NOMO-1 treated with DMSO at 0.1 percent for 48 hours (cell line): ENCODE measurements around the gene DCBLD1.

Source experiments
- DNase-seq: peaks from one replicate; lab custom pipeline; 2025; ENCODE audit not compliant: unreplicated experiment; lab: John Stamatoyannopoulos, UW

The DCBLD1 gene

DNA sequence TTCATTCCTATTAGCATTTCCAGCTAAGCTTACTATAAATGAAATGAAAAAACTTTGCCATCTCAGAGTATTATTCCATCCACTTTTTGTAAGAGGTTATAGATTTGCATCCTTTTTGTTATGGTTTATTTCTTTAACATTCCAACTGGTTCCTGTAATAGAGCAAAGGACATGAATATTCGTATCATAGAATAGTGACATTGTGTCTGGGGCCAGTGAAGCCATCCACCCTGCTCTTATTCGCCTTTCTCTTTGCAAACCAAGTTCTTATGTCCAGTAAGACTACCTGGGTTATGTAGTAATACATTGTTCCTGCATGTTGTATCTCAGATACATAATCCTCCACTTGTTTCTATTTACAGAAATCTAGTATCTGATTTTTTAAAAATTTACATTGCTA lies 43.1 kb downstream of the DCBLD1 start:
- DNase-seq, result no peak

DNA sequence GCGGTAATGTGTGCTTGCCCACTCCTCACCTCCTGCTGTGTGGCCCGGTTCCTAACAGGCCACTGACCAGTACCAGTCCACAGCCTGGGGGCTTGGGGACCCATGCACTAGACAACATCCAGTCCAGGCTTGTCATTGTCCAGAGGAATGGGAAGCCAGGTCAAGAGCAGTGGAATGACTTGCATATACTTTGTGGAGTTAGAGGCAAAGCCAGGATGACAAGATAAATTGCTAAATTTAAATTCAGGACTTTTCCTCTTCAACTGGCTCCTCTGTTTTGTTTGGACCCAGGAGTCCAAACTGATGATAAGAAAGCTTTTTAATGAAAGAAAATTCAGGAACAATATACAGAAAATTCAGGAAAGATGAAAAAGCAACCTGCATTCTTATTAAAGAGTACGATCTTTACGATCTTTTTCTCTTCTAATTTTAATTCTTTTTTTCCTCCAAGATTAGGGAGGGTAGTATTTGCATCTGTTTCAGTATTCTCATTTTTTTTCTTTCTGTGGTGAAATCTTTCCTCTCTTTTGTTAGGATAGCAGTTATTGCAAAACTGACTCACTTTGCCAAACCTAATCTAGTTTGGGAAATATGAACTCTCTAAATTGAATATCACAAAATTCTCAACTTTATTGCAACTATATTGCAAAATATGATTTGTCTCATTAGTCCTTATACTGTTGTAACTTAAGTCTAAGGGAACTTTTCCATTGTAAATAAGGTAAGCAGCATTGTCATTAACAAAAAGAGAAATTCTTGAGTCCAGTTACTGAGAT lies 48.2 kb downstream of the DCBLD1 start:
- DNase-seq, result no peak

DNA sequence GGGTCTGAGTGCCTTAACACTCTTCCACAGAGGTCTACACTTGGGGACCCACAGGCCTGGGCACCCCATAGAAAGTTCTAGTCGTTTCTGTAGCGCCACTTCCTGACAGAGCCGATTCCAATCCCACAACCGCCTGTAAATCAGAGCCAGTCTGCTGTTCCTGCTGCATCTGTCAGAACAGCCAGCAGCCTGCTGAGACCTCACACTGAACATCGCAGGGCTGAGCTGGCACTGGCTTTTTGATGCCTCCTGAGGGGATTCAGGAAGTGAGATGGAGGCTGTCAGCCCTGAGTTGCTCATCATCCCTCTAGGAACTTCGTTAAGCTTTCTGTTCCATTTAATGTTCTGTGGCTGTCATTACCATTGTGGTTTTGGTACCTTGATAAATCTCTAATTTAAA lies 48.9 kb downstream of the DCBLD1 start:
- no peak for DNase-seq

DNA sequence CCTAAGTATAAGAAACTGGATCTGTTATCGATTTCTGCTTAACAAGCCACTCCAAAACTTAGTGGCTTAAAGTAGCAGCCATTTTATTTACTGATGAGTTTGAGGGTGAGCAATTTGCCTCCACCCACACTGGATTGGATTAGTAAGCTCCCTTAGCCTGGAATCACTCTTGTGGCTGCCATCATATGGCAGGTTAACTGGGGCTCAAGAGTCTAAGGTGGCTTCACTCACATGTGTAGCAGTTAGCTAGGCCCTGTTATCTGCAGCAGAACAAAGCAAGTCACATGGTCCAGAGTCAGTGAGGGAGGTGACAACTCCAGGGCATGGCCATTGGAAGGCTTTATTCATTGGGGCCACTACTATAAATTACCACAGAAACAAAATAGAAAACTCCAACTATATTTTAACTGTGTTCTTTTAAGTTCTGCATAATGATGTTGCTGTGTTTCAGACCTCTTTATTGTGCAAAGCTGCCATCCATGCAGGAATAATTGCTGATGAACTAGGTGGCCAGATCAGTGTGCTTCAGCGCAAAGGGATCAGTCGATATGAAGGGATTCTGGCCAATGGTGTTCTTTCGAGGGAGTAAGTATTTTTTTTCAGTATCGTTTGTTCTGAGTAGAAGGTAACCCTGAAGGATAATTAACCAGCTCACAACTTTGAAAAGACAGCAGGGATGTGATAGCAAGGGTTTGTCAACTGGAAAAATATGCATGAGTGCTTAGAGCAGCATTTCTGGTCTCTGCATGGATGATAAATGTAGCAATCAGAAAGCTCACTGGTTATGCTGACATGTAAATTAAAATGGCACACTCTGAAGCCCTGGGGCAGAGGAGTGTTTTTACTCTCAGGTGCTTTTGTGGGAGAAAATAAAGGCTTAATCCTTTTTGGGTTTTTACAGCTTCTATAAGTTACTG lies 49.6 kb downstream of the DCBLD1 start:
- DNase-seq, result no peak

DNA sequence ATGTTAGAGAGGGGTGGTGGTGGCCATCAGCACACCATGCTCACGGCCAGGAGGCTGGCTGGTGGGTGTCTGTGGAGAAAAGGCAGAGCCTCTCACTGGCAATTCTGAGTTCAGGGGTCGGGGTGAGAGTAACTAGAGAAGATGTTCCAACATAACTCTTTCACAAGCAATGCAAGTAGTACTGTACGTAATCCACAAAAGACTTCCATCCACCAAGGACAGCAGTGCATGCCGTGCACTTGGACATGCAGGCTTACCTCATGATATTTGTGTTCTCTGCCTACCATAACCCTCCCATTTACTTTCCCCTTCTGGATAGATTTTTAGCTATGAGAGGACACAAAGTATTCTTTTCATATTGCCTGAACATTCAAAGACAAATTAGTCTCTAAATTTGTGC lies 51.3 kb downstream of the DCBLD1 start:
- no peak for DNase-seq

DNA sequence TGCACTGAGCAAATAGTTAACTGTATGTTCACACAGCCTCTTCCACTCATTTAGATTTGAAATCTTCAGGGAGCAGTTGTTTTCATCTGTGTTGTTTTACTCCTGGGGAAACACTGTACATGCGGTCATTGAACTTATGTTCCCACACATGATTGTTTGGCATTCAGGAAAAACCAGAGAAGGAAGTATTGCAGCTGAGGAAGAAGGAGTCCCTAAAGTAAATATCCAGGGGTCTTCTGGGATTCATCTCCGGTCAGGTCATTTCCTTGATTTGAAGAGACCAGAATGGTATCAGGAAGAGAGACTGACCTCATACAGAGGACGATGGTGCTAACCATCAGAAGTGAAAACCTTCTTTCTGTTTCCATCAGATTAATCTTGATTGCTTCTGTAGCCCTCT lies 52.5 kb downstream of the DCBLD1 start:
- no peak for DNase-seq

DNA sequence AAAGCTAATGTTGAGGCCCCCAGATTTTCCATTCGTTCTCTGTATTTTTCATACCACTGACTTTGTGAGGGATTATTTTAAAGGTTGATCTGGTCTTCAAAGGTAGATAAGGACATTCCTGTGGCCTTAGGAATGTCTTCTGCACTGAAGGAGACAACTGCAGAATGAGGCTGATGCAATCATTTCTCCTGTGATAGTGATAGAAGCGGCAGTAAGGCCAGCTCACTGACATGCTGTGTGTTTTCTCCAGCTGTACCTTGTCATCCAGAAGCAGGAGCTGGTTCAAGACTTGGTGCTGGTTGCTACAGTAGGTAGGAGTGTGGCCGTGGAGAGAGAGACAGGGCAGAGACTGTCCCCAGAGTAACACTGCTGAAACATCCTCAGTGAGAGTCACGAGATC lies 53.8 kb downstream of the DCBLD1 start:
- DNase-seq, result no peak

DNA sequence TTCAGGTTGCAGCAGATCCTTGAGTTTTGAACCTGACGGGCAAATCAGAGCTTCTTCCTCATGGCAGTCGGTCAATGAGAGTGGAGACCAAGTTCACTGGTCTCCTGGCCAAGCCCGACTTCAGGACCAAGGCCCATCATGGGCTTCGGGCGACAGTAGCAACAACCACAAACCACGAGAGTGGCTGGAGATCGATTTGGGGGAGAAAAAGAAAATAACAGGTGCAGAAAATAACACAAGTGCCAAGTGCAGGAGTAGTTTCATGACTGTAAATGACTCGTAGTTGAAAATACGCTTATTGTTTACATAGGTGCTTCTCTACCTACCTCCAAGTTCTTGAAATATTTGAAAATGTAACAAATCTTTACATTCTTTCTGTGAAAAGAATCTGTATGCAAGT lies 56.1 kb downstream of the DCBLD1 start:
- DNase-seq, result no peak

DNA sequence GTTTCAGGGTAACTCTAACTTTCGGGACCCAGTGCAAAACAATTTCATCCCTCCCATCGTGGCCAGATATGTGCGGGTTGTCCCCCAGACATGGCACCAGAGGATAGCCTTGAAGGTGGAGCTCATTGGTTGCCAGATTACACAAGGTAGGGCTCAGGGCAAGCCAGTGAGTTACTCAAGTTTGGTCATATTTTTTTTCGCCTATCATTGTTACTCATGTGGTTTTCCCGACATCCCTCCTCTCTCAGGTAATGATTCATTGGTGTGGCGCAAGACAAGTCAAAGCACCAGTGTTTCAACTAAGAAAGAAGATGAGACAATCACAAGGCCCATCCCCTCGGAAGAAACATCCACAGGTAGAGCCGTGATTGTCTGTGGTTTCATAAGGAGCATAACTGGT lies 58.2 kb downstream of the DCBLD1 start:
- DNase-seq, result no peak

DNA sequence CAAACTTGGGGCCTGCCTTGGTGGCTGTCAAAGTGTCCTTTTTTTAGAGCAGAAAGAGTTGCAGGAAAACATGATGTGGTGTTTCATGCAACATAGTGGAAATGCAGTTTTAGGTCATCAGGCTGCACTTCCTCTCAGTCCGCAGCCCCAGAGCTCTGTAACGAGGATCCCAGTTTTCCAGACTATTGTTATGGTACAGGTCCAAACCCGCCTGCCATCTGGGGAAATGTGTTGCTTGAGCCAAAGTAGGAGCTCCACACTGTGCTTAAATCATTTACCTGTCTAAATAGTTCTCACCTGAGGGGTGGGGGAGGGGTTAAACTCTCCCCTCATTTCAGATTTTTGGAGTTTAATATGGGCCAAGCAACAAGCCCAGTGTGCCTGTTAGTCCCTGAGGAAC lies 60.0 kb downstream of the DCBLD1 start:
- no peak for DNase-seq

DNA sequence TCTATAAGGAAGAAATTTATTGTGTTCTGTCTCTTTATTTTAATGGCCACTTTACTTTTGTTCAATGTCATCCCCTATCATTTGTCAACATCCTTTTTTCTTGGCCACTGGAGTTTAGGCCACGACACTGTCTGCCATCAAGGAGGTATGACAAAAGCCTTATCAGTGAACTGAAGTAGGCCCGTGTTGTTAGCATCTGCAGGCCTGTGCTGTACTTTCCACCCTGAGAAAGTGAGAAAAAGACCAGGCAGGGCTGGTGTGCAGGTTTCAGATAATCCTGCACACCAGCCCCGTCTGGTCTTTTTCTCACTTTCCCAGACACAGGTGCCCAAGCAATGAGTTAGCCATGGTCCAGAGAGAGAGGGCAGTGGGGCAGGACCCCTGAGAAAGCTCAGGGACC lies 62.2 kb downstream of the DCBLD1 start:
- DNase-seq, result no peak

DNA sequence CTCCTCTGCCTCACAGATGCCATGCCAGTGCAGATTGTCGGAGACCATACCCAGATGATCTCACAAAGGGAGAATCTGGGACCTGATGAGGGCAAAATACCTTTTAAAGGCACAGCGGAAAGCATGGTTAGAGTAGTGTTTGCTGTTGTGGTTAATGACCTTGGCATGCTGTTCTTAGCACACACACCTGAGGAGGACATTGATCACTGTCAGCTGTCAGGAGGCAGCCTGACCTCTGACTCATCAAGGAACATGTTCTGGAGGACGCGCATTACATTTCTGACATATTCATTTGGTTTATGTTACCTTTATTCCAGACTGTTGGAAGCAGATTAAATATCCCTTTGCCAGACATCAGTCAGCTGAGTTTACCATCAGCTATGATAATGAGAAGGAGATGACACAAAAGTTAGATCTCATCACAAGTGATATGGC lies 62.7 kb downstream of the DCBLD1 start:
- no peak for DNase-seq

DNA sequence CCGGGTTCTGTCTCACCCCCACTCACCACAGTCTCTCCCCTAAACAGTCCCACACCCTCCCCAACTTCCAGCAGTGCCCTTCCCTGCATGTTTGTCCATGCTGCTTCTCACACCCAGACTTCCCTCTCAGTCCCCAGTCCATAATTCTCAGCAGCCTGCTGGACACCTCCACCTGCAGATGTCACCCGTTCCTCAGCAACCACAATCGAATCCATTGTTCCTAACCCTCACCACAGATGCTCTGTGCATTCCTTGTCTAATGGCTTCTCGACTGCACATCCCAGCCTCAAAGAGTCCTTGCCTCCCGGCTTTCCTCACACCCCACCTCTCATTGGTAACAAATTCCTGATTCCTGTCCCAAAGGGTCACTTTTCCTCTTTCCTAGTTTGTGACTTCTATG lies 64.2 kb downstream of the DCBLD1 start:
- no peak for DNase-seq

DNA sequence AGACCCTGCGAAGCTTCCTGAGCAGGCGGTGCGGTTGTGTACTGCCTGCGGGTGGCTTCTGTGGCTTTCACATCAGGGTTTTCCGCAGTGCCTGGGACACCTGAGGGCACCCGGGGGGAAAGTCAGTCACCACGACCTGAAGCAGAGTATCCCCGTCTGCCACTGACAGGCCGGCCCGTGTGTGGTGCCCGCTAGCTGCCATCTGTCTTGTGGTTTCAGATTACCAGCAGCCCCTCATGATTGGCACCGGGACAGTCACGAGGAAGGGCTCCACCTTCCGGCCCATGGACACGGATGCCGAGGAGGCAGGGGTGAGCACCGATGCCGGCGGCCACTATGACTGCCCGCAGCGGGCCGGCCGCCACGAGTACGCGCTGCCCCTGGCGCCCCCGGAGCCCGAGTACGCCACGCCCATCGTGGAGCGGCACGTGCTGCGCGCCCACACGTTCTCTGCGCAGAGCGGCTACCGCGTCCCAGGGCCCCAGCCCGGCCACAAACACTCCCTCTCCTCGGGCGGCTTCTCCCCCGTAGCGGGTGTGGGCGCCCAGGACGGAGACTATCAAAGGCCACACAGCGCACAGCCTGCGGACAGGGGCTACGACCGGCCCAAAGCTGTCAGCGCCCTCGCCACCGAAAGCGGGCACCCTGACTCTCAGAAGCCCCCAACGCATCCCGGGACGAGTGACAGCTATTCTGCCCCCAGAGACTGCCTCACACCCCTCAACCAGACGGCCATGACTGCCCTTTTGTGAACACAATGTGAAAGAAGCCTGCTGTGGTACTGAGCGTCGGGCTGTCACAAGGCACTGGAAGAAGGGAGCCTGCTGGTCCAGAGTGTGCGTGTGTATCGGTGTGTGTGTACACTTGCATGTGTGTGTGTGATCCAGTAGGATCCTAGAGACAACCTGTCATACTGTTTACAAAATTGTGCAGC lies 65.5 kb downstream of the DCBLD1 start:
- no peak for DNase-seq

DNA sequence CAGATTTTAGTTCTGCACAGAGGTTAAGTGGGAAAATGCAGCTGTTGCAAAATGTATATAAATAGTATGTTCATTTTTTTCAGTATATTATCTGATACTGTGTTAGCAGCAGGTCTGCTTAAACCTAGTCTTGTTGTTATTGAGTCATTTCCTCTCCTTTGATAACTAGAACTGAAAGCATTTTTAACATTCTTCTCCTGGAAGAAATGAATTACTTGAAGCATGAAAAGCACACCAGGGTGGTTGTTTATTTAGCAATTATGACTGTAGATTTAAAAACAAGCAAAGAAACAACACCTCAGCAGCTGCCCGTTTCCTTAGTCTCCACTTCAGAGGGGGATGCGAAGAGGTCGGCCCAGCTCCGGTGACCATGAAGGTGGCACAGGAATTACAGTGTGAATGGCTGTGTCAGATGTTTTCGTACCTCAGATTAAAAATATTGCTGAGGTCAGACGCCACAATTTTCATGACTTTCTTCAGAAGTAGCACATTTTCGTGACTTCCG lies 66.4 kb downstream of the DCBLD1 start:
- no peak for DNase-seq

DNA sequence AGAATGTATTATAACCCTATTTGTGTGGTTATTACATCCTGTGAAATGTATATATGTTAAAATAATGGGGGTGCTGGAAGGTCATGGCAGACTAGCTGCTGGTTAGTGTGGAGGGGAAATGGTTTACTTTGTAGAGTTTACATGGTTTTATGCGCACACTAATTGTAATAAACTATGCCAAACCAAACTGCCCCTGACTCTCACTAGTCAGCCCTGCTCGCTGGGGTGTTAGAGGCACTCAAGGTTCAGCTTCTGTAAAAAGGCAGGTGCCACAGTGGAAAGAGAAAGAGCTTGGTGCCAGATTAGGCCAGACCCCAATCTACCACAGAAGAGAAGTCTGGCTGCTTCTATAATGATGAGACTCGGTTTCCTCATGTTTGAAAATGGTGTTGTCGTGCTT lies 67.1 kb downstream of the DCBLD1 start:
- DNase-seq, result no peak

DNA sequence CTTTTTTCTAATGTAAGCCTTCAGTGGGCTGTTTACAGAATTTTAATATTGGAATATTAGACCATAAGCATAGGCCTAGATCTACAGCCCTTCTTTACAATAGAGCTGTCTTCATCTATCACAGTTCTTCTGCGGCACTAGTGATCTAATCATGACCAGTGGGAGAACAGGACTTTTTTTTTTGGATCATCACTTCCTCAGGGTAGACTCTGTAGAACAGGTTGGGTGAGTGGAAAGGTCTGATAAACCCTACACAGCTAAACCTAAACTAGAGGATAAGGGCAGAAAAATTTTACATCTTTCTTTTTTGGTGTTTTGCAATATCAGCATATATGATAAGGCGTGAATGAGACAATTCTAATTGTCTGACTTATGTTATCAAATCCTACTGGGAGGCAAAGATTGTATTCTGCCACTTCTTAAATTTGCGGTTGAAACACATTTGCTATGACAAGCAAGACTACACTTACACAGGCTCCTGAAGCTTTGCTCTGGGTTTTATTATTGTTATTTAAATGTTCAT lies 67.7 kb downstream of the DCBLD1 start:
- no peak for DNase-seq

DNA sequence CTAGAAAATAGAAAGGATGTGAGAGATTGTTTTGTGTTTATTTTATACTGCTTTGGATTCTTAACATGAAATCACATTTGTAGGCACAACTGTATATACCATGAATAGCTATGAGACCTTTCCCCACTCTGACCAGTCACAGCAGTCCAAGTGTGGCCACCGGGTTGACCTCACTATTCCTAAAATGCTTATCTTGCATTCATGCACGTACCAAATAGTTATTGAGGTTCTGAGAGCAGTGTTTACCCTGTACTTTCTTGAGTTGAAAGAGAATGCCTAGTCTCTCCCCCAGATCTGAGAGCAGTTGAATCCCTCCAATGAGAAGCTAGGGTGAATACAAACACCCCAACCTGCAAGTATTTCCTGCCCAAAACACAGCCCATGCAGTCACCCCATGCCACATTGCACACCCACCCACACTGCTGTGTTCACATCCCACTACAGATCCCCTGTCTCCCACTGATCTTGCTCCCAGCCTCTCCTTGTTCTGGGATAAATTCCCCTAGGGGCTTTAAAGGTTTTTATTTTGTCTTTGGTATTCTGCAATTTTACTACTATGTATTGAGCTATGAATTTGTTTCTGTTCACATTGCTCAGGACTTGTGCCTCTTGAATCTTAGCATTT lies 68.3 kb downstream of the DCBLD1 start:
- no peak for DNase-seq

DNA sequence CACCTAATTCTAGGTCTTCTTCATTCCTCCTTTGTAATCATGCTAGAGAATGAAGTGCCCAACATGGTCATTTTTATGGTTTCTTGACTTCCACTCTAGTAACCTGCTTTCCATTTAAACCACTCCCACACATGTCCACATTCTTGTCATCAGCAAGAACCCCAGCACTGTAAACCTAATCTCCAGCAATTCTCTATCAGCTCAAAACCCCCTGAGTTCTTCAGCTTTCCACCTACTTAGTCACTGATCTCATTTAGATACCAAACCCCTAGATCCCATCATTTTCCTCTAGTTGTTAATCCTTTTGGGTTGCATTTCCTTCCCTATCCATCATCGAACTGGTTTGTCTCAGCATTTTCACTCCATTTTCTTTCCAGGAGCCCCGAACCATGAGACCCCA lies 70.1 kb downstream of the DCBLD1 start:
- no peak for DNase-seq

DNA sequence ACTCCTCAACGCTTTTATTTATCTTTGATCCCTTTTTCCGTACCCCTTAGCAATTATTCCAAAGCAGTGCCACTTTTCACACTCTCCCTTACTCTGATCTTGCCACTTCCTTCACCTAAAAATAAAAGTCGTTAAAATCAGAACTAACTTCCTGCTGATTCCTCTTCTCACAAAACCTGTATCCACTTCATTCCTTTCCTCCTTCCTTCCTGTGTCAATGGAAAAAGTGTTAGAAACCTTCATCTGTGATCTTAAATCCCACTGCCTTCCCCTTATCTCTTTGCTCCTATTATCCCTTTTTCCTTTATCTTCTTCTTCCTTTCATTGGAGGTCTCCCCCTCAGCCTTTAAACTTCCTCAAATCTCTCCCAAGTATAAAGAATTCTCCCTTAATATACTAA lies 70.7 kb downstream of the DCBLD1 start:
- peak; percentile 42 for DNase-seq
